SK-MEL-5 (cell line): ENCODE results near the gene ZNF580. TPM values are rescaled to one million over a fixed set of nuclear protein-coding genes. Genes with fewer than 3 reads are reported as not detected.

Source experiments
- DNase-seq: peaks from one replicate; pipeline ENCODE4 v3.0.0-alpha.2; 2016; ENCODE audit warnings: low read depth, low spot score
- in situ Hi-C: cut with HindIII; loops from 2 replicates; pipeline ENCODE4 v1.10.0; 2016; ENCODE audit warnings: low sequenced_read_pairs, high pct_unique_total_duplicates, low pct_unique_long_range_greater_than_20kb
- total RNA-seq: library from RNA; depleted of rRNA; stranded (reverse); fragments of >200 nt; shearing (Covaris generic); gene quantifications from 2 replicates; pipeline ENCODE4 v1.2.3, GENCODE V29; 2014

Gene ZNF580
- total RNA-seq, 1 experiment from 2014 or later, result 4.0 TPM

DNA sequence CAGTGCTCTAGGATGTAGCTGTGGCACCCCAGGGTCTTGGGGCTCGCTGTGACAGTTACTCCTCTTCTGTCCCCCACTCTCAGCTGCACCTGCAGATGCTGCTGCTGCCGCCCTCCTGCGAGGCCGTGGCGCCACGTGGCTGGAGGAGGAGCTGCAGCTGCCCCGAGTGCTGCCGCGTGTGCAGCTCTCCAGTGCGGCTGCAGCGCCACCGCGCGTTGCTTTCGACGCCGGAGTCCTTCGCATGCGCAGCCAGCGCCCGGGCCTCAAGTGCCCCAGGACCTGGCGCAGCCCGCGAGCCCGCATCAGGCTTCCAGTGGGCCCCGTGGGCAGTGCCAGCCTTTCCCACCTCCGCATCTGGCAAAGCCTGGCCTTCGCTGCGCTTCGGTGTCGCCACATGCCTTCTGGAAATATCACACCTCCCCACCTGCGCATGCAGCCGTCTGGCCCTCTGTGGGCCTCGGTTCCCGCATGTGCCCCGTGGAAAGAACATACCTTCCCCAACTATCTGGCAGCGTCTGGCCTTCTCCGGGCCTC is 692 bp upstream of the ZNF580 start:
- in situ Hi-C loops, result no loop called here
- peak; percentile 72 for DNase-seq

DNA sequence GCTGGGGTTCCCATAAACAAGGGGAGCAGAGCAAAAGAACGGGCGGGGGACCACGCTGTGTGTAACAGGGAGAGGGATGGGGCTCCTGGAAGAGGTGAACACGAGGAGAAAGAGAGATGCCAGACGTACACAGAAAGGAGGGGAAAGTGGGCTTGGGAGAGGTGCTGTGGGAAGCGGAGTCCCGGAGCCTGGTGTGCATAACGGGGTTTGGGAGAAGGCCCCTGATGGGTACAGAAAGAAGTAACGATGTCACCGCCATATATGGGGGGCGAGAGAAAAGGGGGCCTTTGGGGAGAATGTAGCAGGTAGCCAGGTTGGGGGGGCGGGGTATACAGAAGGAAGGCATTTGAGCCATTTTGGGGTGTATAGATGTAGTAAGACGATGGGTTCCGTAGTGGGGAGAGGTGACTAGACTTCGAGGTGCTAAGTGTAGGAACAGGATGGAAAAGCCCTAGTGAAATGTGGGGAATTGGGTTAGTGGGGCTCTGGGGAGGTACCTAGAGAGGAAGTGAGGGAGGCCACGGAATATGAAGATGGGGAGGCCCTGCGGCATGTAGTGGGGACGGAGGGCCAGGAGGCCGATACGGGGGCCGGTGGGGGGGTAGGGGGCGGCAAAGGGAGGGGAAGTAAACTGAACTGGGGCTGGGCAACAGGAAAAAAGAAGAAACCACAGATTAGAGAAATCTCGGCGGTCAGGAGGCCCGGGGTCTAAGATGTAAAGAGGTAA is 787 bp downstream of the ZNF580 start:
- peak; percentile 22 for DNase-seq
- in situ Hi-C loops, result no loop called here

DNA sequence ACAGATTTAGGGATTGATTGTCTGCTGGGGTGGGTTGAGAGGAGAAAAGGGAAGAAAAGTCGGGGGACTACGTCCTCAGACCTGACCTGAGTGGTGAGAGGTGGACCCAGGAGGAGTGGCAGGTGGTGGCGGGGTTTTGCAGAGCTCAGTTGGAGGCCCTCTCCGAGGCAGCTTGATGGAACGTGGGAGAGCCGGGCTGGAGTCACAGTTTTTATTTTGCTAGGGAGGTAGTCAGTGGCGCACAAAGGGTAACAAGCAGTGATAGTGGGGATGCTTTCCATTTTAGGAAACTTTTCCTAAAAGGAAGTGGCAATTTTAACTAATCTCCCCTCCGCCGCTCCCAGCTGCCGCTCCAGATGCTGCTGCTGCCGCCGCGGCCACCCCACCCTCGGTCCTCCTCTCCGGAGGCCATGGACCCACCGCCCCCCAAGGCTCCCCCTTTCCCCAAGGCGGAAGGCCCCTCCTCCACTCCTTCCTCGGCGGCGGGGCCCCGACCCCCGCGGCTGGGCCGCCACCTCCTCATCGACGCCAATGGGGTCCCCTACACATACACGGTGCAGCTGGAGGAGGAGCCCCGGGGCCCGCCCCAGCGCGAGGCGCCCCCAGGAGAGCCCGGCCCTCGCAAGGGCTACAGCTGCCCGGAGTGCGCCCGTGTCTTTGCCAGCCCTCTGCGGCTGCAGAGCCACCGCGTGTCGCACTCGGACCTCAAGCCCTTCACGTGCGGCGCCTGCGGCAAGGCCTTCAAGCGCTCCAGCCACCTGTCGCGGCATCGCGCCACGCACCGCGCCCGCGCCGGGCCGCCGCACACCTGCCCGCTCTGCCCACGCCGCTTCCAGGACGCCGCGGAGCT is 1.6 kb downstream of the ZNF580 start:
- DNase-seq, result no peak
- in situ Hi-C loops, result no loop called here

DNA sequence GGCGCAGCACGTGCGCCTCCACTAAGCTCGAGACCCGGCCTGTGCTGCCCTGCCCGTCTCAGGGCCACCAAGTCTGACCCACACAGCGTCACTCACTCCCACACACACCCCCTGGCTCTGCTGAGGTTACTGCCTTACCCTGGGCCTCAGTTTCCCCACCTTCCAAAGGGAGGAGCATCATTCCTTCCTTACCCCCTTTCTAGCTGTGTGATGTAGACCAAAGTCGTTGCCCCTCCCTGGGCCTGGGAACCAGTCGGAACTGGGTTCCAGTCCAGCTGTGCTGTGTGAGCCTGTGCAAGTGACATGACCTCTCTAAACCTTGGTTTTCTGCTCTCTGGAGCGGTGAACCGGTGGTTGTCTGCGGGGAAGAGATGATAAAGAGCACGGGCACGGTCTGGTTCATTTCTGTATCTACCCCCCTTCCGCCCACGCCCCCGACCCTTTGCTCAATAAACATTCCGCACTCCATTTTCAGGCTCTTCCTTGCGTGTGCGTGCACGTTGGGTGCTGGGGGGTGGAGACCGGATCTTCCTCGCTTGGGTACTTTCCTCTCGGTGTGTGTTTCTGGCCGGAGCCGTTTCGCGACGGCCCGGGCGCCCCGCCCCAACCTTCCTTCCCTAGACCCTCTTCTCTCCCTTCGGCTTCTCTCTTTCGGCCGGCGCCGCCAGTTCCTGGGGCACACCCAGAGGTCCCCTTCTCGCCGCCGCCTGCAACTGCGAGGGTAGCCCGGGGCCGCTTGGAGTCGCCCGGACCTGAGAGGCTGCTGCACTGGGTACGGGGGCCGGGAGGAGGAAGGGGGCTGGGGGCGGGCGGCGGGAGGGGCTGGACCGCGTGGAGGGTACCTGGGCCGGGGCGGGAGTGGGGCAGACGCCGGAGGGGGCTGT is 2.4 kb downstream of the ZNF580 start, which contains the start of gene ZNF581:
TSS of gene ZNF581 (plus strand) at position 647 of the 884 bp plus-strand sequence. CDS start 923 bp downstream, outside the sequence.
- in situ Hi-C loops, result no loop called here

DNA sequence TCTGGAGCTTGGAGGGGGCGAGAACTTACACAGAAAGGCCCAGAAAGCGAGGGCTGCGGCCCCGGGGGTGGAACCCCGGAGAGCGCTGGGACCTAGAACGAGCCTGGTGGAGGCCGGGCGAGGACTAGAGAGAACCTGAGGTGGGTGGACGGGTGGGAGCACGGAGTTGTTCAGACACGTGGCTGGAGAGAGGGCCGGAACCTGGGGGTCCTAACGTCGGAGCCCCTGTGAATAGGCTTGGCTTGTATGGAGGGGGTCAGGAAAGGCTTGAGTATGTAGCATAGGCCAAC is 3.0 kb downstream of the ZNF580 start:
- DNase-seq, result no peak
- in situ Hi-C loops, result no loop called here

More for the DNA sequence above, 2.4 kb downstream of the ZNF580 start, which contains the start of gene ZNF581:
- DNase-seq, result peak; percentile 70

DNA sequence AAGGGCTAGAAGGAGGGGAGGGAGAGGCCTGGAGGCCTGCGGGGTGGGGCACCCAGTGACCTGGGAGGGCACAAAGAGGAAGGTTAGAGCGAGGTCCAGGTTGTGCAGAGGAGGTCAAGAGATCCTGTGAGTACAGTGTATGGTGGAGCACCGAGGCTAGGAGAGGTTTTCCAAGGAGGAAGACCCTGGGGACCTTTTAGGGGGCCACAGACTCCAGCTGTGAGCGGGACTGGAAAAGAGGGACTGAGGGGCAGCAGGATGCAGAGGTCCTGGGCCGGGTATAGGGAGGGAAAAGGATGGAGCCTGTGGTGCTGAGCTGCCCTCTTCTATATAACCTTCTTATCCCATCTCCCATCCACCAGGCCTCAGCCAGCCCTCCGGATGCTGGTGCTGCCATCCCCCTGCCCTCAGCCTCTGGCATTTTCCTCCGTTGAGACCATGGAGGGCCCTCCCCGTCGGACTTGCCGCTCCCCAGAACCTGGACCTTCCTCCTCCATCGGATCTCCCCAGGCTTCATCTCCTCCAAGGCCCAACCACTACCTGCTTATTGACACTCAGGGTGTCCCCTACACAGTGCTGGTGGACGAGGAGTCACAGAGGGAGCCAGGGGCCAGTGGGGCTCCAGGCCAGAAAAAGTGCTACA is 3.5 kb downstream of the ZNF580 start:
- no peak for DNase-seq
- in situ Hi-C loops, result no loop called here

DNA sequence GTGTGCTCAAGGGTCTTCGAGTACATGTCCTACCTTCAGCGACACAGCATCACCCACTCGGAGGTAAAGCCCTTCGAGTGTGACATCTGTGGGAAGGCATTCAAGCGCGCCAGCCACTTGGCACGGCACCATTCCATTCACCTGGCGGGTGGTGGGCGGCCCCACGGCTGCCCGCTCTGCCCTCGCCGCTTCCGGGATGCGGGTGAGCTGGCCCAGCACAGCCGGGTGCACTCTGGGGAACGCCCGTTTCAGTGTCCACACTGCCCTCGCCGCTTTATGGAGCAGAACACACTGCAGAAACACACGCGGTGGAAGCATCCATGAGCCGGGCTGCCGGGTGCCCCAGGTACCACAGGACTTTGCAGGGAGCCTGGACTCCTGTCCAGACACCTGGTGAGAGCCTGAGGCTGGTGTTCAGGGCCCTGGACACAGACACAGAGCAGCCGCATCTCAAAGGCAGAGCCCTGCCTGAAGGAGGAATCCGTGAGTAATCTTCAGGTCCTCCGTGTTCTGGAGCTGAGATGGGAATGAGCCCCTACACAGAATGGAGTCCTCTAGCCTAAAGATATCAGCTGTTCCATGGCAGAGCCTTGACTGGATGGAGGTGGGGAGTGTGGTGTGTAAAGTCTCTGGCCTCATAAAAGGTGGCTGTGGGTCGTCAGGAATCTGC is 4.2 kb downstream of the ZNF580 start:
- in situ Hi-C loops, result no loop called here

DNA sequence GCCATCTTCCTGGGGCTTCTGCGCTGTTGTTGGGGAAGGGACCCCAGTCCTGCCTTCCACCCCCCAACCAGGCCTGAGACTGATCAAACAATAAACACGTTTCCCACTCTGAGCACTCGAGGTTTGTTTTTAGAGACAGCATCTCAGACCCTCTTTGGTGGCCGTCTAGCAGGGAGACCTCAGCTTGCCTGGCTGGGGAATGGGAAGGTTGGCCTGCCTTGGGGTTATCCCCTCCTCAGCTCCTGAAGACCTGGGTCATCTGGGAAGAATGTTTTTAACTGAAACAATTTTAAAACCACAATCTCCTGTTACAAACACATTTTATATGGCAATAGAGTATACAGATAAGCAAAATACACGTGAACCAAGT is 4.7 kb downstream of the ZNF580 start:
- in situ Hi-C loops, result no loop called here
- DNase-seq, result no peak

More for the DNA sequence above, 4.2 kb downstream of the ZNF580 start:
- no peak for DNase-seq

DNA sequence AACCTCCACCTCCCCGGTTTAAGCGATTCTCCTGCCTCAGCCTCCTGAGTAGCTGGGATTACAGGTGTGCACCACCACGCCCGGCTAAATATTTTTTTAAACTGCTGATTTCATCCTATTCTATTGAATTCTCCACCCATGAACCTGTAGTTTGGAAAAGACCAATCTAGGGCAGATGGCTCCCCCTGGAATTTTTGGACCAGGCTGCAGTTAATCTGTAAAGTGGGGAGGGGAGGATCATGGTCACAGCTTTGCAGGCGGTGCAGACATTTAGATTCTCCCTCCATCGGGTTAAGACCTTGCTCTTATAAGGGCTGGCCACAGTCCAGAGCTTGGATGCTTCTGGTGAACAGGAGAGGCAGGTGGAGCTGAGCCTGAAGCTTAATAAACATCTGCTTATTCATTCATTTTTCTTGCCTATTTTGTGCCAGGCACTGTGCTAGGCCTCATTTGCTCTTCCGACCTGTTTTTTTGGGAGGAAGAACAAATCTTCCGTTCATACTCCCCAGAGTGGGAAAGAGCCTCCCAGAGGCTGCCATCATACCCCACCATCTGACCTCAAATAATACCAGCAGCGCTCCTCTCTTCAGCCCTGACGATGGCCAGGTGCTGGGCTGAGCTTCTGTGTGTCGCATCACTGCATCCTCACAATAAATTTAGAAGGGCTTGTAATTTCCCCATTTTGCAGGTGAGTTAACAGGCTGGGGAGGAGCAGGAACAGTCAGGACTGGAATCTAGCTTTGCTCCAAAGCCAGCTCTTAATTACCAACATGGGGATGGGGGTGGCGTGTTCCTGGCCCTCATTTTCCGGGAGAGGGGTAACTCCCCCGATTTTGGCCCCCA is 6.3 kb downstream of the ZNF580 start:
- DNase-seq, result no peak
- in situ Hi-C loops, result no loop called here

DNA sequence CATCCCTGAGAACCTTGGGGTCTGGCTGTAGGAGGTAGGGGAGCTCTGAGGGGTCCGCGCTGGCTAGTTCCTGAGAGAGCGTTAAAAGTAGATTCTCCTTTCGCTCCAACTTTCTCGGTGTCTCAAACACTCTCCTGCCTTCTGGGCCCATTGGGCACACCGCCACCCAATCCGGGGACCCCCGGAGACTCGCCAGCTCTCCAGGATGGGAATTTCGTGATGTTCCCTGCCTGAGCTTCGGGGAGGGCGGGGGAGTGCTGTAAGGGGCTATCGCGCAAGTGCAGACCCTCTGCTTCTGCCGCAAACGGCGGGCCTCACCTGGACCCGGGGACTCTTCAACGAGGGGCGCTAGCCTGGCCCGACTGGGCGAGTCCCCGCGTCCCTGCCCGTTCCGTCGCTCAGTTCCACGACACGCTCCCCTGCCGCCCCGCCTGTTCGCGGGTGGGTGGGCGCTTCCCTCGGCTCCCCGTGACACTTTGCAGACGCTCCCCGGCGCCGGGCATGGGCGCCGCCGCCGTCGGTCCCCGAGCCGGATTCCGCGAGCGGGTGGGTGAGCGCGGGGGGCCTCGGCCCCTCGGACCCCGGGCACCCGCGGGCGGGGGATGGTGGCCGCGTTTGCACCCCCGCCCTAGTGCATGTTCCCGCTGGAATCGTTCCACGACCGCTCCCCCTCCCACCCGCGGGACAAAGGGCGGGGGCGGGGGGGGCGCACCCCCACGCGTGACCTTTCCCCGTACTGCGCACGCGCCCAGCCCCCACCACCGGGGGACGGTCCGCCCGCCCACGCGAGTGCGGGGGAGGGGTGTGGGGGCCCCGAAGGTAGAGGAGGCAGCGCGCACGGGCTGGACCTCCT is 7.2 kb downstream of the ZNF580 start, which contains the start of gene CCDC106:
TSS of gene CCDC106 (plus strand) at position 481 of the 853 bp plus-strand sequence. CDS start 835 bp downstream, outside the sequence.
- peak; percentile 68 for DNase-seq
- in situ Hi-C loops, result no loop called here

DNA sequence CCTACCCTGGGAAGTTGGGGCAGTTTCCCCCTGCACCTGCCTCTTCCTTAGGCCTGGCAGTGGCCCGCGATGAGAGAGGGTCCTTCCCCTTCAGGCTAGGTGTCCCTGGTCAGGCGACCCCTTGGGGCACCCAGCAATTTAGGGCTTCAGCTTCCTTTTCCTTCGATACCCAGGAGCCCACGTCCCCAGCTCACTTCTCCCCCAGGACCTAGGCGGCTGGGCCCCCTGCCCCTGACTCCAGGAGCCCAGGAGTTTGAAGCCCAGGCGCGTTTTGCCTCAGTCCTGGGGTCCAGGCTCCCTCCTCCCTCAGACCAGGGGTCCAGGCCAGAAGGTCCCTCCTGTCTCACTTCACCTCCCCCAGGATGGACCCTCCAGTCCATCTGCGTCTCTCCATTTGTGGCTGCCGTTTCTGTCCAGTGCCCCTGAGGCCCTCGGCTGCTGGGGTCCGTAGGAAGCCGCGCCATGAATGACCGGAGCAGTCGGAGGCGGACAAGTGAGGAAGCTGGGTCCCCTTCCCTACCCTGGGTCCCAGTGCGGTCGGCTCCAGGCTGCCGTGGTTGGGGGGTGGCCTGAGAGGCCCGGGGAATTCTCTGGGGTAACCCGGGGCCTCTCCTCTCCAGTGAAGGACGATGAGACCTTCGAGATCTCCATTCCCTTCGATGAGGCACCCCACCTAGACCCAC is 7.9 kb downstream of the ZNF580 start:
- in situ Hi-C loops, result no loop called here
- no peak for DNase-seq

DNA sequence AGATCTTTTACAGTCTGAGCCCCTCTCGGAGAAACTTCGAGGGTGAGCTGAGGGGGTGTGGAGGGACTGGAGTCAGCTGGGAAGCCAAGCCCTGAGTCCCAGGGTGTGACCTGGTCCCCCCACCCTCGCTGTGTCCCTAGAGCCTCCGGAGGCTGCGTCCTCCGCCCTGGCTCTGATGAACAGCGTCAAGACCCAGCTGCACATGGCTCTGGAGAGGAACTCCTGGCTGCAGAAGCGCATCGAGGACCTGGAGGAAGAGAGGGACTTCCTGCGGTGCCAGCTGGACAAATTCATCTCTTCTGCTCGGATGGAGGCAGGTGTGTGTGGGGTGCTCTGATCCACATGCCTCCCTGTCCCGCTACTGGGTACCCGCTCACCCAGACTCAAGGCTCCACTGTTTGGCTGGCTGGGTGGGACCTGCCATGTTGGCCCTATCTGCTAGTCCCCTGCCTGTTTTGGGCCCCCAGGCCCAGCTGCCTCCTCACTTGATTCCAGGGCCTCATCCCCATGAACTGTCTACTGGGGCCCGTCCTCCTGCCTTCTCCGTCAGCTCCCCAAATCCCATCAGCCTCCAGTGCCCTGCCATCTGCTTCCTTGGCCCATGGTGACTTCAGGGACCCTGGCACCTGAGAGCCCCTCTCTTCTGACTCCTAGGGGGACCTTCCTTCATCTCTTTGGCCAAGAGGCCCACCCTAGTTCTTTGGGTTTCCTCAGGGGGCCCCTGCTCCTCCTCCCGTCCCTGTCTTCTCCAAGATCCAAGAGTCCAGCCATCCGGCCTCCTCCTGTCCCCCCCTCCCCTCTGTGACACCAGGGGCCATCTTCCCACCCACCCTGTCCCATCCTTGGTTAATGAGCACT is 8.7 kb downstream of the ZNF580 start:
- in situ Hi-C loops, result no loop called here
- DNase-seq, result no peak

DNA sequence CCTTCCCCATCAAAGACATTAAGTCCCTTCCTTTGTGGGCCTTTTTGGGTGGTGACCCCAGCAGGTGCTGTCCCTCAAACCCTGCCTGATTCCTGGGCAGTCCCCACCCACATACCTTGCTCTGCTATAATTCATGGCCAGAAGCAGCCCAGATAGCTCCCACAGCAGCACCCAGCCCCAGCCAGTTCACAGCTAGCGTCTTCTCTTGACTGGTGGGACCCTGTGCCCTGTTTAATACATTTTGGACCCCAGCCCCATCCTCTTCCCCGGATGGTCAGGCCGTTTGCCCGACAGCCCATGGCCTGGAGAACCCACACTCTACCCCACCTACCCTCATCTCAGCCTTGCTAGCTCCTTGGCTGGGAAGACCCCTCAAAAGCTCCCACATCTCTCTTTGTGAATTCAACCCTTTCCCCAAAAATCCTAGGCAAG is 9.3 kb downstream of the ZNF580 start:
- DNase-seq, result no peak
- in situ Hi-C loops, result no loop called here
